ENCODE results near the gene KCNE3.

KCNE3 gene

GRCh38 chr11:74494916-74495315 lies 27.6 kb upstream of the KCNE3 start:
- peaks cover 34% of the 10 kb centered on the region for H3K9me3 Mint-ChIP-seq

GRCh38 chr11:74493791-74494630 lies 26.7 kb upstream of the KCNE3 start:
- Mint-ChIP-seq H3K9me3 (peaks cover 28% of the 10 kb centered on the region), H3K36me3 (ENCODE audit: low read depth) (peaks cover 37% of the 10 kb centered on the region), H3K27ac (peak overlapping the region; percentile 59 to 85 (median 84)), H3K27me3 (ENCODE audit: low read depth) (no peaks in the 10 kb centered on the region), H3K4me1 (peaks cover 18% of the 10 kb centered on the region), H3K4me3 (peak overlapping the region; percentile 81 to 85 (median 81))
- TF ChIP-seq CTCF (IDR thresholded peaks at IDR 0.05; ENCODE audit: unreplicated experiment in 3 of 3): no peak

More at GRCh38 chr11:74494916-74495315, 27.6 kb upstream of the KCNE3 start:
- Mint-ChIP-seq H3K4me1 (peaks cover 18% of the 10 kb centered on the region), H3K27me3 (ENCODE audit: low read depth) (no peaks in the 10 kb centered on the region), H3K36me3 (ENCODE audit: low read depth) (peaks cover 41% of the 10 kb centered on the region), H3K4me3 (peak overlapping the region; percentile 35 to 71 (median 37)), H3K27ac (no peak overlapping the region)
- TF ChIP-seq CTCF (IDR thresholded peaks at IDR 0.05; ENCODE audit: unreplicated experiment in 3 of 3): no peak

- Mint-ChIP-seq H3K9me3 (peaks cover 27% of the 10 kb centered on the region), H3K4me3 (peak within 1 kb of the TSS; percentile 83 to 87 (median 85)), H3K27me3 (ENCODE audit: low read depth) (no peaks in the 10 kb centered on the region), H3K27ac (peak within 1 kb of the TSS; percentile 59 to 88 (median 84)), H3K36me3 (ENCODE audit: low read depth) (peaks cover 36% of the 10 kb centered on the region), H3K4me1 (peaks cover 18% of the 10 kb centered on the region)
- no peak for TF ChIP-seq CTCF (IDR thresholded peaks at IDR 0.05; ENCODE audit: unreplicated experiment in 3 of 3)
Measured at GRCh38 chr11:74492974-74493790, 25.8 kb upstream of the KCNE3 start, which contains the start of gene LIPT2. LIPT2 (minus strand) TSS chr11:74493724; CDS start chr11:74493703, 21 bp downstream.

GRCh38 chr11:74492084-74492483 lies 24.7 kb upstream of the KCNE3 start:
- peaks cover 29% of the 10 kb centered on the region for H3K36me3 Mint-ChIP-seq (ENCODE audit: low read depth)
- peaks cover 18% of the 10 kb centered on the region for H3K4me1 Mint-ChIP-seq
- no peaks in the 10 kb centered on the region for H3K27me3 Mint-ChIP-seq (ENCODE audit: low read depth)
- peak overlapping the region; percentile 62 to 85 (median 83) for H3K4me3 Mint-ChIP-seq
- peak overlapping the region; percentile 53 to 79 (median 64) for H3K27ac Mint-ChIP-seq
- H3K9me3 Mint-ChIP-seq: peaks cover 20% of the 10 kb centered on the region
- TF ChIP-seq CTCF (IDR thresholded peaks at IDR 0.05; ENCODE audit: unreplicated experiment in 3 of 3): no peak

- TF ChIP-seq CTCF (IDR thresholded peaks at IDR 0.05; ENCODE audit: unreplicated experiment in 3 of 3): no peak
- Mint-ChIP-seq H3K36me3 (ENCODE audit: low read depth) (peaks cover 20% of the 10 kb centered on the region), H3K27me3 (ENCODE audit: low read depth) (no peaks in the 10 kb centered on the region), H3K4me1 (peaks cover 18% of the 10 kb centered on the region), H3K27ac (peak overlapping the region in 1 of 3 experiments; percentile 54), H3K9me3 (peaks cover 10% of the 10 kb centered on the region), H3K4me3 (peak overlapping the region in 2 of 3 experiments; percentile 38 to 63)
Measured at GRCh38 chr11:74490941-74491340, 23.6 kb upstream of the KCNE3 start.

All from nephron (organoid).